PC-9 (cell line): Measurements from ENCODE around the gene DIAPH2.
"Not testable (repeated sequence)": the region's sequence is repeated elsewhere in the genome, so short reads cannot be mapped to it uniquely, and the experiment has no call there.

Experiments used
- CTCF ChIP-seq: fragments of 200-600 bp; sonication (generic); conservative IDR thresholded peaks from 2 replicates; pipeline ENCODE4 v1.6.1; 2017; ENCODE audit warnings: mixed run types, antibody characterized with exemption, mild to moderate bottlenecking, moderate library complexity
- EZH2 ChIP-seq: fragments of 200-600 bp; sonication (generic); IDR thresholded peaks from 2 replicates; pipeline ENCODE4 v1.8.0; 2017; ENCODE audit warnings: antibody characterized with exemption, low read depth

- TF ChIP-seq CTCF, EZH2: not testable (repeated sequence)
Observed at GRCh38 chrX:96859422-96859821, 174.8 kb downstream of the DIAPH2 start.
